SK-N-SH (cell line): ENCODE measurements around the gene MARCHF10. TPM values are rescaled to one million over a fixed set of nuclear protein-coding genes. Genes with fewer than 3 reads are reported as not detected.
"Not testable (repeated sequence)": the region's sequence is repeated elsewhere in the genome, so short reads cannot be mapped to it uniquely, and the experiment has no call there.

Source experiments
- CTCF ChIA-PET: fragments of 300-600, 350-600 bp; formaldehyde crosslinking; extraction: SDS; loops from one replicate; lab custom pipeline; 2021; lab: Yijun Ruan, JAX
- POLR2A ChIA-PET: fragments of 350-600 bp; sonication (Branson Sonifier 250); formaldehyde crosslinking; extraction: SDS; loops from one replicate; lab custom pipeline; 2020; ENCODE audit warnings: antibody characterized with exemption, inconsistent platforms; lab: Yijun Ruan, JAX
- DNase-seq: peaks from one replicate; pipeline ENCODE4 v3.0.0; 2012
- H2AFZ ChIP-seq: fragments of 200-600 bp; sonication (generic); 2 replicates; pipeline ENCODE4 v1.8.1; 2016; ENCODE audit warnings: antibody characterized with exemption, mild to moderate bottlenecking, low read depth
- H3F3A ChIP-seq: fragments of 200-600 bp; sonication (generic); replicated peaks from 2 replicates; pipeline ENCODE3; 2016; ENCODE audit warnings: antibody characterized with exemption, mild to moderate bottlenecking; ENCODE audit not compliant: insufficient read depth
- H3K27ac ChIP-seq, 2 experiments: fragments of 200-500 bp in 1 of 2; fragments of 200-600 bp in 1 of 2; sonication (Bioruptor generic) in 1 of 2; sonication (generic), shearing (Covaris generic) in 1 of 2; 2 replicates each; pipeline versions ENCODE4 v1.5.1 to v1.6.1; 2014 to 2016; ENCODE audit warnings: low read depth in 2 of 2, inconsistent platforms in 1 of 2, low read length in 1 of 2, mild to moderate bottlenecking in 1 of 2, mixed read lengths in 1 of 2
- H3K27me3 ChIP-seq: fragments of 200-600 bp; sonication (generic), shearing (Covaris generic); 2 replicates; pipeline ENCODE4 v1.6.1; 2016; ENCODE audit warnings: mixed run types; ENCODE audit not compliant: insufficient read depth
- H3K36me3 ChIP-seq, 2 experiments: fragments of 200-500 bp in 1 of 2; fragments of 200-600 bp in 1 of 2; sonication (Bioruptor generic) in 1 of 2; sonication (generic) in 1 of 2; replicated peaks in 1 of 2; 2 replicates each; pipeline versions ENCODE3 to v1.5.1; 2014 to 2016; ENCODE audit warnings: low read length in 1 of 2, mild to moderate bottlenecking in 1 of 2; ENCODE audit not compliant: insufficient read depth in 2 of 2, control insufficient read depth in 1 of 2
- H3K4me1 ChIP-seq, 2 experiments: fragments of 200-500 bp in 1 of 2; fragments of 200-600 bp in 1 of 2; sonication (Bioruptor generic) in 1 of 2; sonication (generic), shearing (Covaris generic) in 1 of 2; 2 replicates each; pipeline versions ENCODE4 v1.5.1 to v1.6.1; 2014 to 2016; ENCODE audit warnings: low read depth in 1 of 2, low read length in 1 of 2, mixed run types in 1 of 2; ENCODE audit not compliant: insufficient read depth in 2 of 2, control insufficient read depth in 1 of 2
- H3K4me2 ChIP-seq: fragments of 200-600 bp; sonication (generic), shearing (Covaris generic); 2 replicates; pipeline ENCODE4 v1.6.1; 2017; ENCODE audit warnings: mixed run types
- H3K4me3 ChIP-seq, 2 experiments: fragments of 200-500 bp in 1 of 2; fragments of 200-600 bp in 1 of 2; sonication (Bioruptor generic) in 1 of 2; sonication (generic), shearing (Covaris generic) in 1 of 2; 2 replicates each; pipeline versions ENCODE4 v1.5.1 to v1.8.1; 2014 to 2016; ENCODE audit warnings: low read depth in 2 of 2, inconsistent platforms in 1 of 2, low read length in 1 of 2, mild to moderate bottlenecking in 1 of 2, mixed read lengths in 1 of 2, moderate library complexity in 1 of 2
- H3K79me2 ChIP-seq: fragments of 200-600 bp; sonication (generic); 2 replicates; pipeline ENCODE4 v1.8.1; 2017; ENCODE audit warnings: mild to moderate bottlenecking; ENCODE audit not compliant: insufficient read depth
- H3K9ac ChIP-seq: fragments of 200-600 bp; sonication (generic); 2 replicates; pipeline ENCODE4 v1.6.1; 2017; ENCODE audit warnings: mixed run types
- H3K9me2 ChIP-seq: fragments of 200-600 bp; sonication (generic); 2 replicates; pipeline ENCODE4 v1.6.1; 2017; ENCODE audit warnings: mixed run types
- H3K9me3 ChIP-seq: fragments of 200-600 bp; sonication (generic); 2 replicates; pipeline ENCODE4 v1.6.1; 2017; ENCODE audit warnings: mixed run types, mild to moderate bottlenecking, moderate library complexity
- H4K20me1 ChIP-seq: fragments of 200-600 bp; sonication (generic); 2 replicates; pipeline ENCODE4 v1.6.1; 2017; ENCODE audit warnings: mild to moderate bottlenecking, mixed run types; ENCODE audit not compliant: insufficient read depth
- CTCF ChIP-seq: fragments of 200-600 bp; sonication (generic); IDR thresholded peaks from 2 replicates; pipeline ENCODE4 v1.6.1; 2017; ENCODE audit warnings: antibody characterized with exemption, mild to moderate bottlenecking, moderate library complexity
- EP300 ChIP-seq, 2 experiments: IDR thresholded peaks; 2 replicates each; pipeline versions ENCODE4 v1.4.0 to v1.6.1; 2012; ENCODE audit warnings: borderline replicate concordance in 1 of 2, low read depth in 1 of 2, low read length in 1 of 2
- FOXJ3 ChIP-seq: sonication (generic); formaldehyde crosslinking; IDR thresholded peaks from 2 replicates; pipeline ENCODE4 v1.5.1; 2020; ENCODE audit warnings: mild to moderate bottlenecking, missing genetic modification reagents
- GATA2 ChIP-seq: sonication (generic); formaldehyde crosslinking; IDR thresholded peaks from 2 replicates; pipeline ENCODE4 v1.5.0; 2020; ENCODE audit warnings: mild to moderate bottlenecking, missing genetic modification reagents
- MXI1 ChIP-seq: IDR thresholded peaks from 2 replicates; pipeline ENCODE4 v1.6.1; 2012; ENCODE audit warnings: mild to moderate bottlenecking, low read depth, low read length, improper control_type of control experiment
- NRF1 ChIP-seq: IDR thresholded peaks from 2 replicates; pipeline ENCODE4 v1.6.1; 2012; ENCODE audit warnings: low read depth, mild to moderate bottlenecking, low read length
- RCOR1 ChIP-seq: fragments of 150-350 bp; IDR thresholded peaks from 2 replicates; pipeline ENCODE4 v1.6.1; 2017; ENCODE audit warnings: antibody characterized with exemption, low read length
- RXRA ChIP-seq: IDR thresholded peaks from 2 replicates; pipeline ENCODE4 v1.4.0; 2012; ENCODE audit warnings: low read depth, mild to moderate bottlenecking, borderline replicate concordance
- SMC3 ChIP-seq: IDR thresholded peaks from 2 replicates; pipeline ENCODE4 v1.6.1; 2012; ENCODE audit warnings: low read depth, low read length, improper control_type of control experiment
- TAF1 ChIP-seq: IDR thresholded peaks from 2 replicates; pipeline ENCODE4 v1.6.1; 2012; ENCODE audit warnings: low read depth, mild to moderate bottlenecking, low read length, moderate library complexity, borderline replicate concordance
- TEAD4 ChIP-seq: IDR thresholded peaks from 2 replicates; pipeline ENCODE4 v1.4.0; 2012; ENCODE audit warnings: mild to moderate bottlenecking, borderline replicate concordance; ENCODE audit not compliant: insufficient read depth
- USF1 ChIP-seq: IDR thresholded peaks from 2 replicates; pipeline ENCODE4 v1.4.0; 2012; ENCODE audit warnings: low read depth, borderline replicate concordance
- YY1 ChIP-seq: IDR thresholded peaks from 2 replicates; pipeline ENCODE4 v1.4.0; 2012; ENCODE audit warnings: low read depth, mild to moderate bottlenecking
- WGBS: methylation state at CpG from one replicate; pipeline ENCODE4 v1.1.6; 2017; ENCODE audit warnings: low lambda C conversion rate; 5-methylcytosine and 5-hydroxymethylcytosine counted together
- polyA plus RNA-seq, 3 experiments: library from polyadenylated mRNA; depleted of rRNA; stranded (reverse); fragments of >200 nt; gene quantifications; 2 replicates each; pipeline ENCODE4 v1.2.3, GENCODE V29; 2012
- TF ChIP-seq, protein P1 (sequence below): IDR thresholded peaks from 2 replicates; pipeline ENCODE4 v1.4.0; 2012; ENCODE audit warnings: low read depth, borderline replicate concordance
- TF ChIP-seq, protein P2 (sequence below): fragments of 150-350 bp; IDR thresholded peaks from 2 replicates; pipeline ENCODE4 v1.6.1; 2017; ENCODE audit warnings: antibody characterized with exemption, low read length, low read depth, borderline replicate concordance

MARCHF10 gene
- polyA plus RNA-seq, 1 of the 3 experiments (the other 2 are of a cell fraction), result 0.16 TPM

DNA sequence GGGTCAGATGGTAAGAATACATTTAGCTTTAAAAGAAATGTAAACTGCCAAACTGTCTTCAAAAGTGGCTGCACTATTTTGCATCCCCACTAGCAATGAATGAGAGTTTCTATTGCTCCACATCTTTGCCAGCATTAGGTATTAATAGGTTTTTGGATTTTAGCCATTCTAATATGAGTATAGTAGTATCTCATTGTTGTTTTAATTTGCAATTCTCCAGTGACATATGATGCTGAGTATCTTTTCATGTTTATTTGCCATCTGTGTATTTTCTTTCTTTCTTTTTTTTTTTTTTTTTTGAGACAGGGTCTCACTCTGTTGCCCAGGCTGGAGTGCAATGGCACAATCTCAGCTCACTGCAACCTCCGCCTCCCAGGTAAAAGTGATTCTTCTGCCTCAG lies 24.3 kb upstream of the MARCHF10 start (continued):
- TF ChIP-seq NRF1 (no peak), GATA2 (CRISPR knock-in tag) (no peak), USF1 (no peak), RCOR1 (no peak), MXI1 (no peak)
- TF ChIP-seq, protein P1, sequence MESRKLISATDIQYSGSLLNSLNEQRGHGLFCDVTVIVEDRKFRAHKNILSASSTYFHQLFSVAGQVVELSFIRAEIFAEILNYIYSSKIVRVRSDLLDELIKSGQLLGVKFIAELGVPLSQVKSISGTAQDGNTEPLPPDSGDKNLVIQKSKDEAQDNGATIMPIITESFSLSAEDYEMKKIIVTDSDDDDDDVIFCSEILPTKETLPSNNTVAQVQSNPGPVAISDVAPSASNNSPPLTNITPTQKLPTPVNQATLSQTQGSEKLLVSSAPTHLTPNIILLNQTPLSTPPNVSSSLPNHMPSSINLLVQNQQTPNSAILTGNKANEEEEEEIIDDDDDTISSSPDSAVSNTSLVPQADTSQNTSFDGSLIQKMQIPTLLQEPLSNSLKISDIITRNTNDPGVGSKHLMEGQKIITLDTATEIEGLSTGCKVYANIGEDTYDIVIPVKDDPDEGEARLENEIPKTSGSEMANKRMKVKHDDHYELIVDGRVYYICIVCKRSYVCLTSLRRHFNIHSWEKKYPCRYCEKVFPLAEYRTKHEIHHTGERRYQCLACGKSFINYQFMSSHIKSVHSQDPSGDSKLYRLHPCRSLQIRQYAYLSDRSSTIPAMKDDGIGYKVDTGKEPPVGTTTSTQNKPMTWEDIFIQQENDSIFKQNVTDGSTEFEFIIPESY, result no peak

DNA sequence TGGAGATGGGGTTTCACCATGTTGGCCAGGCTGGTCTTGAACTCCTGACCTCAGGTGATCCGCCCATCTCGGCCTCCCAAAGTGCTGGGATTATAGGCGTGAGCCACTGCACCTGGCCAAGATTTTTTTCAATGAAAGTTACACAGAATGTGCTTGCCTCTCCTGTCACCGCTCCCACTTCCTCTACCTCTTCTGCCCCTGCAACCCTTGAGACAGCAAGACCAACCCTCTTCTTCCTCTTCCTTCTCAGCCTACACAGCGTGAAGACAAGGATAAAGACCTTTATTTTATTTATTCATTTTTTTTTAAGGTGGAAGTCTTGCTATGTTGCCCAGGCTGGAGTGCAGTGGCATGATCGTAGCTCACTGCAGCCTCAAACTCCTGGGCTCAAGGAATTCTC lies 23.0 kb upstream of the MARCHF10 start:
- CTCF ChIA-PET, result interaction anchor here (1.0 kb wide), 1 partner anchor 19 kb away, joined by 3 read pairs; no protein-coding TSS in a partner anchor
- 95% methylated on average over 6 of the region's 6 CpGs for WGBS

DNA sequence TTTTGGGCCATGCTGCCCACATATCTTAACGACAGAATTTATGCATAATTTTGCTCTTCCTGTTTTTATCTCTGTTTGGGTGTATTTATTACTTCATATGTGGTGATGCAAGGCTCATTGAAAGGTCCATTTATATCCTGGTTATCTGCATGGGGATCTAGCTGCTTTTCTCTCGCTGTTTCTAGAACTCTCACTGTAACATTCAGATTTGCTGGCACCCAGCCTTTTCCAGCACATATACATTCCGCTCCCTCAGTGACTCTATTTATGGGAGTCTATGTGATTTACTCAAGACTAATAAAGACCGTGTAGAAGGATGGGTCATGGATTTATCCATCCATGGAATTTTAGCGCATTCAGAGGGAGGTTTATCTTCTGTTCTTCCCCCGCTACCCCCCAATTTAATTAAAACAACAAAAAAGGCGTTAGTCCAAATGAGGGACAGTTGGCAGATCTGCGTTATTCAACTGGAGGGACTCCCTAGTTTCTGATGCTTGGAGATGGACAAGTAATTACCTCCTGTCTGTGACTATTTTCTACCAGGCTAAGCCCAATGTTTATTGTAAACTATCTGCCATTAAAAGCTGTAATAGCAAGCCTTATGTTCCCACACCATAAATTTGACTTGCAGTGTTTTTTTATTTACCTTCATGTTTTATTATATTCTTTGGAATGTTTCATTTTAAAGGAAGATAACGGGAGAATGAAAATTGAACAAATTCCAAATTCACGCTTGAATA lies 19.8 kb upstream of the MARCHF10 start:
- H3K4me2 ChIP-seq, result peak overlapping the region; percentile 64
- H3K9ac ChIP-seq, result peak overlapping the region; percentile 47
- no peaks in the 10 kb centered on the region for H3K36me3 ChIP-seq
- H3K4me3 ChIP-seq, result peak overlapping the region; percentile 1 to 23; a peak in 2 of 4 replicates
- WGBS, result 34% methylated on average over 10 of the region's 10 CpGs
- ChIA-PET CTCF (interaction anchor here (1.0 to 1.3 kb wide), 3 partner anchors 9 to 784 kb away, joined by 3 to 5 read pairs (median 4); no protein-coding TSS in a partner anchor), POLR2A (interaction anchor here (1.1 kb wide), 1 partner anchor 96 kb away, joined by 3 read pairs; no protein-coding TSS in a partner anchor)
- H3K27me3 ChIP-seq, result no peaks in the 10 kb centered on the region
- H3K79me2 ChIP-seq, result no peaks in the 10 kb centered on the region
- H3K27ac ChIP-seq, result peak overlapping the region; percentile 68 to 95
- H3K4me1 ChIP-seq, result peaks cover 9 to 17% of the 10 kb centered on the region in 2 experiments
- H3K9me2 ChIP-seq, result no peaks in the 10 kb centered on the region
- peak; percentile 65 for DNase-seq
- peaks cover 32% of the 10 kb centered on the region for H3F3A ChIP-seq
- H2AFZ ChIP-seq, result peak overlapping the region; percentile 69
- no peaks in the 10 kb centered on the region for H4K20me1 ChIP-seq
- H3K9me3 ChIP-seq, result no peaks in the 10 kb centered on the region
- TF ChIP-seq RCOR1 (no peak), TAF1 (no peak), SMC3 (no peak), EP300 (IDR thresholded peaks at IDR 0.05; ENCODE audit: borderline replicate concordance in 1 of 2, low read depth in 1 of 2, low read length in 1 of 2) (peak; percentile 73 to 92), GATA2 (CRISPR knock-in tag) (peak; percentile 93), RXRA (peak; percentile 58; the same call in 1 of the 2 replicates), CTCF (no peak), FOXJ3 (CRISPR knock-in tag) (no peak), TEAD4 (no peak), YY1 (no peak)
- TF ChIP-seq, protein P1, result 0 out of 2 replicates have a peak, but pooled peaks have one; percentile 30
- TF ChIP-seq, protein P2, sequence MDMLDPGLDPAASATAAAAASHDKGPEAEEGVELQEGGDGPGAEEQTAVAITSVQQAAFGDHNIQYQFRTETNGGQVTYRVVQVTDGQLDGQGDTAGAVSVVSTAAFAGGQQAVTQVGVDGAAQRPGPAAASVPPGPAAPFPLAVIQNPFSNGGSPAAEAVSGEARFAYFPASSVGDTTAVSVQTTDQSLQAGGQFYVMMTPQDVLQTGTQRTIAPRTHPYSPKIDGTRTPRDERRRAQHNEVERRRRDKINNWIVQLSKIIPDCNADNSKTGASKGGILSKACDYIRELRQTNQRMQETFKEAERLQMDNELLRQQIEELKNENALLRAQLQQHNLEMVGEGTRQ, result no peak

More for the DNA sequence above, 23.0 kb upstream of the MARCHF10 start:
- H3K36me3 ChIP-seq, H3K4me1 ChIP-seq, H2AFZ ChIP-seq, H3K79me2 ChIP-seq, H3K27ac ChIP-seq, H3K27me3 ChIP-seq, H3K4me3 ChIP-seq, H3K4me2 ChIP-seq, H3K9me3 ChIP-seq, H4K20me1 ChIP-seq, H3K9me2 ChIP-seq, DNase-seq, POLR2A ChIA-PET, H3K9ac ChIP-seq: not testable (repeated sequence)
- H3F3A ChIP-seq, result peaks cover 15% of the 10 kb centered on the region
